CD14-positive monocyte (primary cell): ENCODE data around the gene EPB41L2. TPM values are rescaled to one million over a fixed set of nuclear protein-coding genes. Genes with fewer than 3 reads are reported as not detected.

Experiments
- DNase-seq, 3 donors: peaks; one replicate each; pipeline ENCODE4 v3.0.0-alpha.2; 2011 to 2022
- H2AFZ ChIP-seq: 2 replicates; pipeline ENCODE4 v1.6.0; 2012; ENCODE audit warnings: mild to moderate bottlenecking, low read depth, low read length, inconsistent platforms; ENCODE audit not compliant: insufficient read depth, poor library complexity, severe bottlenecking
- H3K27ac ChIP-seq, 2 donors: 1 replicate in 1 of 2; 2 replicates in 1 of 2; pipeline ENCODE4 v1.5.1; 2012 to 2013; ENCODE audit warnings: low read length in 2 of 2, control low read depth in 1 of 2, inconsistent platforms in 1 of 2, low read depth in 1 of 2, mild to moderate bottlenecking in 1 of 2
- H3K27me3 ChIP-seq, 2 donors: one replicate each; pipeline versions ENCODE4 v1.6.0 to v1.6.1; 2011 to 2013; ENCODE audit warnings: low read length in 2 of 2; ENCODE audit not compliant: control insufficient read depth in 2 of 2, insufficient read depth in 2 of 2
- H3K36me3 ChIP-seq, 2 donors: replicated peaks in 1 of 2; 1 replicate in 1 of 2; 2 replicates in 1 of 2; pipeline versions ENCODE4 v1.5.1 to v1.6.1; 2012 to 2013; ENCODE audit warnings: low read length in 2 of 2, control low read depth in 1 of 2, inconsistent platforms in 1 of 2, mild to moderate bottlenecking in 1 of 2; ENCODE audit not compliant: insufficient read depth in 2 of 2, control insufficient read depth in 1 of 2
- H3K4me1 ChIP-seq, 2 donors: 1 replicate in 1 of 2; 2 replicates in 1 of 2; pipeline versions ENCODE4 v1.5.1 to v1.6.1; 2012 to 2013; ENCODE audit warnings: low read length in 2 of 2, control low read depth in 1 of 2, inconsistent platforms in 1 of 2, mild to moderate bottlenecking in 1 of 2, moderate library complexity in 1 of 2; ENCODE audit not compliant: insufficient read depth in 2 of 2, control insufficient read depth in 1 of 2
- H3K4me2 ChIP-seq: replicated peaks from 2 replicates; pipeline ENCODE3; 2012; ENCODE audit warnings: low read length, moderate library complexity, mild to moderate bottlenecking; ENCODE audit not compliant: poor library complexity, severe bottlenecking; ENCODE audit errors: extremely low read depth
- H3K4me3 ChIP-seq, 3 experiments: fragments of 200-600 bp in 1 of 3; sonication (generic) in 1 of 3; replicated peaks in 1 of 3; 1 replicate in 2 of 3; 2 replicates in 1 of 3; pipeline ENCODE4 v1.5.1; 2011 to 2013; ENCODE audit warnings: low read length in 3 of 3, mild to moderate bottlenecking in 3 of 3, control low read depth in 2 of 3, low read depth in 2 of 3, inconsistent platforms in 1 of 3, moderate library complexity in 1 of 3
- H3K79me2 ChIP-seq: 2 replicates; pipeline ENCODE4 v1.6.0; 2012; ENCODE audit warnings: mild to moderate bottlenecking, control low read depth, inconsistent platforms, low read length, moderate library complexity; ENCODE audit not compliant: insufficient read depth
- H3K9ac ChIP-seq: 2 replicates; pipeline ENCODE4 v1.6.0; 2017; ENCODE audit warnings: low read length, mild to moderate bottlenecking; ENCODE audit not compliant: insufficient read depth, poor library complexity, severe bottlenecking
- H3K9me3 ChIP-seq, 2 donors: replicated peaks in 1 of 2; 1 replicate in 1 of 2; 2 replicates in 1 of 2; pipeline versions ENCODE4 v1.5.1 to v1.6.1; 2012 to 2013; ENCODE audit warnings: low read length in 2 of 2, control low read depth in 1 of 2; ENCODE audit not compliant: control insufficient read depth in 1 of 2, insufficient read depth in 1 of 2
- H4K20me1 ChIP-seq: 2 replicates; pipeline ENCODE4 v1.6.0; 2012; ENCODE audit warnings: mild to moderate bottlenecking, low read length, control low read depth, moderate library complexity; ENCODE audit not compliant: insufficient read depth
- H3K27ac Mint-ChIP-seq, 7 donors: one replicate each; pipeline ENCODE4 v1.8.0; 2020; ENCODE audit warnings: mild to moderate bottlenecking in 7 of 7, mixed read lengths in 7 of 7, moderate library complexity in 6 of 7, inconsistent platforms in 2 of 7
- H3K27me3 Mint-ChIP-seq, 3 donors: one replicate each; pipeline ENCODE4 v1.8.0; 2021 to 2022; ENCODE audit warnings: low read depth in 3 of 3, mild to moderate bottlenecking in 3 of 3, mixed read lengths in 3 of 3, moderate library complexity in 3 of 3, inconsistent platforms in 1 of 3
- H3K36me3 Mint-ChIP-seq, 2 donors: one replicate each; pipeline ENCODE4 v1.8.0; 2020; ENCODE audit warnings: mixed read lengths in 2 of 2, inconsistent platforms in 1 of 2, mild to moderate bottlenecking in 1 of 2
- H3K4me1 Mint-ChIP-seq: one replicate; pipeline ENCODE4 v1.8.0; 2020; ENCODE audit warnings: mild to moderate bottlenecking, mixed read lengths
- H3K4me3 Mint-ChIP-seq, 2 donors: one replicate each; pipeline ENCODE4 v1.8.0; 2020; ENCODE audit warnings: mild to moderate bottlenecking in 2 of 2, mixed read lengths in 2 of 2, moderate library complexity in 1 of 2
- H3K9me3 Mint-ChIP-seq, 7 donors: one replicate each; pipeline ENCODE4 v1.8.0; 2020 to 2022; ENCODE audit warnings: mixed read lengths in 7 of 7, mild to moderate bottlenecking in 6 of 7, moderate library complexity in 6 of 7, inconsistent platforms in 2 of 7
- CTCF ChIP-seq: fragments of 200-600 bp; IDR thresholded peaks from one replicate; pipeline ENCODE4 v1.8.0; 2022; ENCODE audit warnings: antibody characterized with exemption, mild to moderate bottlenecking
- WGBS: methylation state at CpG from one replicate; pipeline ENCODE4 v1.1.5; 2013; ENCODE audit warnings: missing lambda C conversion rate; ENCODE audit not compliant: insufficient coverage; 5-methylcytosine and 5-hydroxymethylcytosine counted together
- intact Hi-C, 2 donors: fragments of 100-400 bp; cut with micrococcal nuclease; formaldehyde crosslinking; loops; one replicate each; pipeline versions ENCODE4 v1.15.0 to v1.15.1; 2023
- polyA plus RNA-seq, 3 donors: library from polyadenylated mRNA; depleted of rRNA in 1 of 3; unstranded in 2 of 3; stranded (reverse) in 1 of 3; fragments of 300-500 nt in 2 of 3; fragments of >200 nt in 1 of 3; fragmentation: Illumina TruSeq in 2 of 3; gene quantifications; 1 replicate in 2 of 3; 2 replicates in 1 of 3; pipeline ENCODE4 v1.2.3, GENCODE V29; 2012 to 2021

Gene EPB41L2
- polyA plus RNA-seq, 3 donors: 3.4 to 7.2 (median 4.6) TPM

- H3K36me3 Mint-ChIP-seq: peaks cover 0 to 1% of the 10 kb centered on the region in 2 donors
- Histone ChIP-seq H2AFZ (no peak overlapping the region), H3K79me2 (no peaks in the 10 kb centered on the region)
Measured at GRCh38 chr6:130982135-130982534, 80.9 kb downstream of the EPB41L2 start.

GRCh38 chr6:130981409-130981808 is 81.6 kb downstream of the EPB41L2 start:
- H3K36me3 ChIP-seq: no peaks in the 10 kb centered on the region
- intact Hi-C loops: no loop called here
- H3K4me1 ChIP-seq: peaks cover 4 to 13% of the 10 kb centered on the region in 2 donors
- no peaks in the 10 kb centered on the region for H3K79me2 ChIP-seq
- H3K27ac ChIP-seq: no peak overlapping the region
- H3K4me3 Mint-ChIP-seq: no peak overlapping the region
- H3K36me3 Mint-ChIP-seq: peaks cover 0 to 1% of the 10 kb centered on the region in 2 donors
- no peak overlapping the region for H3K27ac Mint-ChIP-seq
- TF ChIP-seq CTCF: no peak
- H3K4me3 ChIP-seq: no peak overlapping the region
- peaks cover 11 to 16% (median 14%) of the 10 kb centered on the region in 7 donors for H3K9me3 Mint-ChIP-seq
- H3K27me3 ChIP-seq: no peaks in the 10 kb centered on the region
- DNase-seq: no peak
- H3K4me2 ChIP-seq: no peak overlapping the region
- peaks cover 0 to 4% (median 0%) of the 10 kb centered on the region in 3 donors for H3K27me3 Mint-ChIP-seq
- H3K9ac ChIP-seq: no peak overlapping the region
- no peaks in the 10 kb centered on the region for H4K20me1 ChIP-seq
- peaks cover 12% of the 10 kb centered on the region for H3K4me1 Mint-ChIP-seq
- H2AFZ ChIP-seq: no peak overlapping the region
- peaks cover 8% of the 10 kb centered on the region in 2 donors for H3K9me3 ChIP-seq

More at GRCh38 chr6:130982135-130982534, 80.9 kb downstream of the EPB41L2 start:
- peaks cover 4 to 13% of the 10 kb centered on the region in 2 donors for H3K4me1 ChIP-seq
- peaks cover 8% of the 10 kb centered on the region in 2 donors for H3K9me3 ChIP-seq
- no peak for TF ChIP-seq CTCF
- no peak overlapping the region for H3K4me3 Mint-ChIP-seq
- no peak overlapping the region for H3K27ac ChIP-seq
- H3K27ac Mint-ChIP-seq: no peak overlapping the region
- H3K4me2 ChIP-seq: no peak overlapping the region
- no peaks in the 10 kb centered on the region for H4K20me1 ChIP-seq
- intact Hi-C loops: no loop called here
- H3K27me3 ChIP-seq: no peaks in the 10 kb centered on the region
- peaks cover 12% of the 10 kb centered on the region for H3K4me1 Mint-ChIP-seq
- no peak overlapping the region for H3K4me3 ChIP-seq
- peaks cover 0 to 4% (median 0%) of the 10 kb centered on the region in 3 donors for H3K27me3 Mint-ChIP-seq
- H3K36me3 ChIP-seq: no peaks in the 10 kb centered on the region
- no CpG with 5 or more reads among the region's 1 CpG for WGBS
- DNase-seq: no peak
- peaks cover 11 to 19% (median 16%) of the 10 kb centered on the region in 7 donors for H3K9me3 Mint-ChIP-seq
- H3K9ac ChIP-seq: no peak overlapping the region
